Measurements from ENCODE around the gene CYP46A1. TPM values are rescaled to one million over a fixed set of nuclear protein-coding genes. Genes with fewer than 3 reads are reported as not detected.

The CYP46A1 gene
- total RNA-seq, 1 donor from 2014 or later: 1.3 TPM

DNA sequence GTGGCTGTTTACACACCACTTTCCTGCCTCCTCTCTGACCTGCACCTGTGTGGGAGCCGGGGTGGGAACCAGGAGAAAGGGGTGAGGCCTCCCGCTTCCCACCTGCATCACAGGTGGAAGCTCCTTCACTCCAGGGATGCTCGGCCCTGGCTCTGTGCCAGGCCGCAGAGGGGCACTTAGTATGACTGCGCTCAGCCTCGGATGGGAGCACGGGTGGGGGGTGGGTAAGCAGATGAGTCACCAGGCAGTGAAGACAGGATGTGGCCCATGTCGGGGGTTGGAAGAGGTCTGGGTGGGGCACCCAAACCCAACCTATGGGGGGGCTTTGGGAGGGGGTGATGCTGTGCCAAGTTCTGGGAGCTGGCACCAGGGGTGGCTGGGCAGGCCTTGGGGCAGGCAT lies 7.4 kb upstream of the CYP46A1 start:
- Histone ChIP-seq H3K9me3 (no peaks in the 10 kb centered on the region), H3K4me3 (no peak overlapping the region), H3K27me3 (no peaks in the 10 kb centered on the region), H3K27ac (no peak overlapping the region), H3K4me1 (no peaks in the 10 kb centered on the region), H3K36me3 (no peaks in the 10 kb centered on the region)
- TF ChIP-seq, protein P1, sequence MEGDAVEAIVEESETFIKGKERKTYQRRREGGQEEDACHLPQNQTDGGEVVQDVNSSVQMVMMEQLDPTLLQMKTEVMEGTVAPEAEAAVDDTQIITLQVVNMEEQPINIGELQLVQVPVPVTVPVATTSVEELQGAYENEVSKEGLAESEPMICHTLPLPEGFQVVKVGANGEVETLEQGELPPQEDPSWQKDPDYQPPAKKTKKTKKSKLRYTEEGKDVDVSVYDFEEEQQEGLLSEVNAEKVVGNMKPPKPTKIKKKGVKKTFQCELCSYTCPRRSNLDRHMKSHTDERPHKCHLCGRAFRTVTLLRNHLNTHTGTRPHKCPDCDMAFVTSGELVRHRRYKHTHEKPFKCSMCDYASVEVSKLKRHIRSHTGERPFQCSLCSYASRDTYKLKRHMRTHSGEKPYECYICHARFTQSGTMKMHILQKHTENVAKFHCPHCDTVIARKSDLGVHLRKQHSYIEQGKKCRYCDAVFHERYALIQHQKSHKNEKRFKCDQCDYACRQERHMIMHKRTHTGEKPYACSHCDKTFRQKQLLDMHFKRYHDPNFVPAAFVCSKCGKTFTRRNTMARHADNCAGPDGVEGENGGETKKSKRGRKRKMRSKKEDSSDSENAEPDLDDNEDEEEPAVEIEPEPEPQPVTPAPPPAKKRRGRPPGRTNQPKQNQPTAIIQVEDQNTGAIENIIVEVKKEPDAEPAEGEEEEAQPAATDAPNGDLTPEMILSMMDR (IDR thresholded peaks at IDR 0.05): no peak
- ATAC-seq (no peak), DNase-seq (no peak)
- intact Hi-C loops (cut with DNase I): no loop called here

DNA sequence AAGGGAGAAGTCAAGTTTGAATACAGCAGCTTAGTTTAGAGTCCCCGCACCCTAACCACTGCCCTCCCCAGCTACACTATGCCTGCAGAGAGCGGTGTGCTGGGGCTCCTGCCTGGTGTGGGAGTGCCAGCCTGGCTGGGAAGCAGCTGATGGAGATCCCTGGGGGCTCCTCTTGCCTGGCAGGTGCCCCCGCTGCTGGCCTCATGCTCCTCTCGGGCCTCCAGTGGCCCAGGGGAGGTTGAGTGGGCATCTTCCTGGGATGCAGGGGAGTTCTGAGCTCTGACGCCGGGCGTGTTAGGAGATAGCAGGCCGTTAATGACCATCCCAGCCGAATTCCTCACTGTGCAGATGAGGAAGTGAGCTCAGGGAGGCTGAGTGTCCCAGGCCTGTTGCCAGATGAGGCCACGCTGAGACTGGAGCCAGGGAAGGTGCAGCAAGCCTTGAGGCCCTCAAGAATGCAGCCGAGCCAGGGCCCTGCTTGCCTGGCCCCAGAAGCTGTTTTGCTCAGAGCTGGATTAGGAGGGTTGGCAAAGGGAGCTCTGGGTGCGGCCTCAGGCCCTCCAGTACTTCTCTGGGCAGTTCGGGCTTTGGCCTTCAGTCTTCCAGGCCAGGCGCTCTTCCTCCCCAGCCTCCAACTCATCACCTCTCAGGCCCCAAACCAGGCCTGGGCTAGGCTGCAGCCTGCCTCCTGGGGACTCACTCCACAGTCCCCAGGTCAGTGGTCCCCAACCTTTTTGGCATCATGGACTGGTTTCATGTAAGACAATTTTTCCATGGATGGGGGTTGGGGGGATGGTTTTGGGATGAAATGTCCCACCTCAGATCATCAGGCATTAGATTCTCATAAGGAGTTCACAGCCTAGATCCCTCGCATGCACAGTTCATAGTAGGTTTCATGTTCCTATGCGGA lies 6.6 kb upstream of the CYP46A1 start:
- ATAC-seq (peak; percentile 80), DNase-seq (peak; percentile 87)
- H3K36me3 ChIP-seq: no peaks in the 10 kb centered on the region
- H3K9me3 ChIP-seq: no peaks in the 10 kb centered on the region
- H3K27ac ChIP-seq: peak overlapping the region; percentile 55
- intact Hi-C loops (cut with DNase I): no loop called here
- no peaks in the 10 kb centered on the region for H3K27me3 ChIP-seq
- H3K4me1 ChIP-seq: peaks cover under 1% of the 10 kb centered on the region
- TF ChIP-seq, protein P1 (IDR thresholded peaks at IDR 0.05): no peak
- H3K4me3 ChIP-seq: no peak overlapping the region

DNA sequence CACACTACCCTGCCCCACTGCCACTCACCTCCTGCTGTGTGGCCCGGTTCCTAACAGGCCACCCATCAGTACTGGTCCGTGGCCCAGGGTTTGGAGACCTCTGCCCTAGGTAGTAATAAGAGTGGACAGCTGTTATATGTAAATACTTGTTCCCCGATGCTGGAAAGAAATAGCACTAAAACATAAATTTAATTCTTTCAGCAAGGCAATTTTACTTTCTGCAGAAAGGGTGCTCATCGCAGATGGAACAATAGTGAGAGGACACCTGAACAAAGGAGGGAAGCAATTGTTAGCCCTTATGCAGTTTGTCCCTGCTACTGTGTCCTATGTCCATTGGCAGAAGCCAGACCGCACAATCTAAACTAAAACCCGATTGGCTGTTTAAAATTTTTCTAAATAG lies 5.9 kb upstream of the CYP46A1 start:
- Histone ChIP-seq H3K27ac (peak overlapping the region; percentile 55), H3K27me3 (no peaks in the 10 kb centered on the region), H3K4me1 (peaks cover 7% of the 10 kb centered on the region), H3K36me3 (no peaks in the 10 kb centered on the region), H3K4me3 (no peak overlapping the region), H3K9me3 (no peaks in the 10 kb centered on the region)
- DNase-seq: no peak
- intact Hi-C loops (cut with DNase I): no loop called here
- TF ChIP-seq, protein P1 (IDR thresholded peaks at IDR 0.05): no peak
- no peak for ATAC-seq

DNA sequence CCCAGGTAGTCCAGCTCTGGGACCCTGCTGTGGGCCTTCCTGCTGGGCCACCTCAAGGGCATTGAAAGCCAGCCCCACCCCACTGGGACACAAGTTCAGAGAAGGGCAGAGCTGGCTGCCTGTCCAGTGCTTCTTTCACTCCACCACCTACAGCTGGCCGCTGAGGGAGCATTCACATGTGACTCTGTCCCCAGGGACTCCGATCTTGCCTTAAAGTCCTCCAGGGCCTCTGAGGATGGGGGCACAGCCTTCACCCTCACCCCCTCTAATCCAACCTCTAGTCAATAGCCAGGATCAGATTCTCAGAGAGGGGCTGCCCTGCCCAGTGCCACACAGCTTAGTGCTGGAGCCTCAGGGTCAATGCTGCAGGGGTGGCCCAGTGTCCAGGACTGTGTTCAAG lies 5.0 kb upstream of the CYP46A1 start:
- no peak overlapping the region for H3K27ac ChIP-seq
- no peak overlapping the region for H3K4me3 ChIP-seq
- H3K36me3 ChIP-seq: no peaks in the 10 kb centered on the region
- no peaks in the 10 kb centered on the region for H3K9me3 ChIP-seq
- DNase-seq: no peak
- no peak for ATAC-seq
- H3K4me1 ChIP-seq: peaks cover 9% of the 10 kb centered on the region
- H3K27me3 ChIP-seq: no peaks in the 10 kb centered on the region
- TF ChIP-seq, protein P1 (IDR thresholded peaks at IDR 0.05): no peak
- intact Hi-C loops (cut with DNase I): no loop called here

DNA sequence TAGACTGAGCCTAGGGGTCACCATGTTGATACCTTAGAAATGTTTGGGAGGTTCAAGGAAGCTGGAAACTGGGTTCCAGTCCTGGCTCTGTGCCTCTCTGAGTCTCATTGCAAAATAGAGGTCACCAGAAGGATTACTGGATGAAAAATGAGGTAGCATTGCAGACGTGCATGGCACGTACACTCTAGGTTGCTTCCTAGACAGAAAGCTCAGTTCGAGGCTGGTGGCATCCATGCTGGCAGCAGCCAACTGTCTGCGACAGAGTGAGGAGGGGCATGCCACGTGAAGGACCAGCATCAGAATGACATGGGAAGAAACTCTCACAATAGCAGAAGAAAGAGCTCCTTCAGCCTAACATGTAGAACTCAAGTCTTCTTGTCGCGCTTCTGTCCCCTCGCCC lies 4.6 kb upstream of the CYP46A1 start:
- TF ChIP-seq, protein P1 (IDR thresholded peaks at IDR 0.05): no peak
- Histone ChIP-seq H3K27ac (no peak overlapping the region), H3K9me3 (no peaks in the 10 kb centered on the region), H3K4me3 (no peak overlapping the region), H3K27me3 (no peaks in the 10 kb centered on the region), H3K36me3 (no peaks in the 10 kb centered on the region), H3K4me1 (peaks cover 11% of the 10 kb centered on the region)
- ATAC-seq (no peak), DNase-seq (no peak)
- intact Hi-C loops (cut with DNase I): no loop called here
